ENCODE results near the gene CADM2.

The CADM2 gene

DNA sequence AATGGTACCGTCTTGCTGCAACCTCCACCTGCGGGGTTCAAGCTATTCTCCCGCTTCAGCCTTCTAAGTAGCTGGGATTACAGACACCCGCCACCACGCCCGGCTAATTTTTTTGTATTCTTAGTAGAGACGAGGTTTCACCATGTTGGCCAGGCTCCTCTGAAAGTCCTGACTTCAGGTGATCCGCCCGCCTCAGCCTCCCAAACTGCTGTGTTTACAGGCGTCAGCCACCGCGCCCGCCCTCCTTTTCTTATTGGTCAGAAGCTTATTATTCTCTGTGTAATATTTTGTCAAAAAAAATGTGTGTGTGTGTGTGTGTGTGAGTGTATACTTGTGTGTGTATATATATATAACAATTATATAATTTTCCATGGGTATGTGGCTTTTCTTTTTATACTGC is 425.6 kb downstream of the CADM2 start:
- H3K27ac ChIP-seq: no peak overlapping the region
- TF ChIP-seq, protein P1, sequence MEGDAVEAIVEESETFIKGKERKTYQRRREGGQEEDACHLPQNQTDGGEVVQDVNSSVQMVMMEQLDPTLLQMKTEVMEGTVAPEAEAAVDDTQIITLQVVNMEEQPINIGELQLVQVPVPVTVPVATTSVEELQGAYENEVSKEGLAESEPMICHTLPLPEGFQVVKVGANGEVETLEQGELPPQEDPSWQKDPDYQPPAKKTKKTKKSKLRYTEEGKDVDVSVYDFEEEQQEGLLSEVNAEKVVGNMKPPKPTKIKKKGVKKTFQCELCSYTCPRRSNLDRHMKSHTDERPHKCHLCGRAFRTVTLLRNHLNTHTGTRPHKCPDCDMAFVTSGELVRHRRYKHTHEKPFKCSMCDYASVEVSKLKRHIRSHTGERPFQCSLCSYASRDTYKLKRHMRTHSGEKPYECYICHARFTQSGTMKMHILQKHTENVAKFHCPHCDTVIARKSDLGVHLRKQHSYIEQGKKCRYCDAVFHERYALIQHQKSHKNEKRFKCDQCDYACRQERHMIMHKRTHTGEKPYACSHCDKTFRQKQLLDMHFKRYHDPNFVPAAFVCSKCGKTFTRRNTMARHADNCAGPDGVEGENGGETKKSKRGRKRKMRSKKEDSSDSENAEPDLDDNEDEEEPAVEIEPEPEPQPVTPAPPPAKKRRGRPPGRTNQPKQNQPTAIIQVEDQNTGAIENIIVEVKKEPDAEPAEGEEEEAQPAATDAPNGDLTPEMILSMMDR (IDR thresholded peaks at IDR 0.05): no peak
- TF ChIP-seq ZFX (IDR thresholded peaks at IDR 0.05; ENCODE audit: borderline replicate concordance): no peak

DNA sequence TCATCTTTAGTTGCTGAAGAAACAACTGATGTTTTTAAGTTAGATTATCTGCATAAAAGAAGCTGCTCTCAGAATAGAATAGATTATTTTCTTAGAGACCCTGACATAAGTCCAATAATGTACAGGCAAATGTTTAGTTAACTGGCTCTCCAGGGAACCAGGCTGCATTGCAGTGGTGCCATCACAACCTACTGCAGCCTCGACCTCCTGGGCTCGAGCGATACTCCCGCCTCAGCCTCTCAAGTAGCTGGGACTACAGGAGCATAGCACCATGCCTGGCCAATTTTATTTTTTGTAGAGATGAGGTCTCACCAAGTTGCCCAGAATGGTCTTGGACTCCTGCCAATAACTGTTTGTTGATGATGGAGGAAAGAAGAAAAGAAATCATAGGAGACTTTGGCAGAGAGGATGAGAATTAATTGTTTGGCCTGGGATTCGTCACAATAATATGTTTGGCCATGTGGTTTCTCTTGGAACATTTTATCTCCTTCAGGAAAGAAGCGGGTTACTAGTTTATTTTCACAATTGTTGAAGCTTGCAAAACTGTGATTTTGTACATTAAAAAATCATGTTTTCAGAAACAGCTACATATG is 429.2 kb downstream of the CADM2 start:
- TF ChIP-seq ZFX (IDR thresholded peaks at IDR 0.05; ENCODE audit: borderline replicate concordance): no peak
- TF ChIP-seq, protein P1 (IDR thresholded peaks at IDR 0.05): no peak
- H3K27ac ChIP-seq: no peak overlapping the region

DNA sequence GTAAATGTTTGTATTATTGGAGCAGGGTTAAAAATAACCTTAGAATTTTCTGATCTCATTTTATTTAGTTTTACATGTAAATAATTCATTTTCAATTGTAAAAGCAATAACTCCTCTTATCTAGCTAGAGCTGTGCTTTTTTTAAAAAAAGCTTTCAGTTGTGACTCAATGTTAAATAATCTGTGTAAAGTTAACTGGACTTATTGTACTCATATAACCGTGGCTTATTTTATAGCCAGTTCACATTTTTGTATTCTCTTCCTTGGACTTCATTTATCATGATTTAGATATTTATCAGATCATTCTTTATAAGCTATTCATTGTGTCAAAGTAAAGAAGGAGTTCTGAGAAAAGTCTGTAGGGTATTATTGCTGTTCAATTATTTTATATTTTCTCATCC is 435.6 kb downstream of the CADM2 start:
- H3K27ac ChIP-seq: no peak overlapping the region
- TF ChIP-seq, protein P1 (IDR thresholded peaks at IDR 0.05): no peak
- TF ChIP-seq ZFX (IDR thresholded peaks at IDR 0.05; ENCODE audit: borderline replicate concordance): no peak

DNA sequence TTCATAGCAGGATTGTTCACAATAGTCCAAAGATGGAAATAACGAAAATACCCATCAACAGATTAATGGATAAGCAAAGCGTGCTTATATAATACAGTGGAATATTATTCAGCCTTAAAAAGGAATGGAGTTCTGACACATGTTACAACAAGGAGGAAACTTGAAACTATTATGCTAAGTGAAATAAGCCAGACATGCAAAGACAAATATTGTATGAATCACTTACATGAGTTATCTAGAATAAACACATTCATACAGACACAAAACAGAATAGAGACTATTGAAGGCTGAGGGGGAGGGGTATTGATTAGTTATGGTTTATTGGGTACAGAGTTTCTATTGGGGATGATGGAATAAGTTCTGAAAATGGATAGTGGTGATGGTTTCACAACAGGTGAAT is 438.6 kb downstream of the CADM2 start:
- TF ChIP-seq ZFX (IDR thresholded peaks at IDR 0.05; ENCODE audit: borderline replicate concordance): no peak
- TF ChIP-seq, protein P1 (IDR thresholded peaks at IDR 0.05): no peak
- H3K27ac ChIP-seq: no peak overlapping the region

DNA sequence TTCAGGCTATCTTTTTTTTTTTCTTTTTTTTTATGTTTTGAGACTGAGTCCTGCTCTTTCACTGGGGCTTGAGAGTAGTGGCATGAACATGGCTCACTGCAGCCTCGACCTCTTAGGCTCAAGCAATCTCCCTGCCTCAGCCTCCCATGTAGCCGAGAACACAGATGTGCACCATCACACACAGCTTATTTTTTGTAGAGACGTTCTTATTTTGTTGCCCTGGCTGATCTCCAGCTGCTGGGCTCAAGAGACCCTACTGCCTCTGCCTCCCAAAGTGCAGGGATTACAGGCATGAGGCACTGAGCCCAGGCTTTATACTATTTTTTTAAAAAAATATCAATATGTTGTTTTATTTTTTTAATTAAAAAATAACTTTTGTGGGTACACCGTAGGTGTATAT is 467.3 kb downstream of the CADM2 start:
- TF ChIP-seq, protein P1 (IDR thresholded peaks at IDR 0.05): no peak
- no peak for TF ChIP-seq ZFX (IDR thresholded peaks at IDR 0.05; ENCODE audit: borderline replicate concordance)
- H3K27ac ChIP-seq: no peak overlapping the region

DNA sequence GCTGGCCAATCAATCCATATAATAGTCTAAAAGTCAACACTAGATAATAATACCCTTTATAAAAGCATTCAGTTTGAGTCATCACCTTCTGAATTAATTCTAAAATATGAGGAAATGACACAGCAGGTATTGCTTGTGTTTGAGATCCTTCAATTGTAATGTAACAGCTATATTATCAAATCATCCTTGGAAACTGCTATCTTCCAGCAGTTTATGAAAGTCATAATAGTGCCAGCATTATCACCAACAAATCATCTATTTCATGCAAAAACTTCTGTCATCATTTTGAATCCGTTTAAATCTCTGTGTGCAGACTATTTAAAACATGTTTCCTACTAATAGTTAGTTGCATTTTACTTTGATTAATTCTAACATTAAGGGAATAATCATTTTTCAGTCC is 468.7 kb downstream of the CADM2 start:
- TF ChIP-seq, protein P1 (IDR thresholded peaks at IDR 0.05): no peak
- no peak for TF ChIP-seq ZFX (IDR thresholded peaks at IDR 0.05; ENCODE audit: borderline replicate concordance)
- H3K27ac ChIP-seq: no peak overlapping the region

DNA sequence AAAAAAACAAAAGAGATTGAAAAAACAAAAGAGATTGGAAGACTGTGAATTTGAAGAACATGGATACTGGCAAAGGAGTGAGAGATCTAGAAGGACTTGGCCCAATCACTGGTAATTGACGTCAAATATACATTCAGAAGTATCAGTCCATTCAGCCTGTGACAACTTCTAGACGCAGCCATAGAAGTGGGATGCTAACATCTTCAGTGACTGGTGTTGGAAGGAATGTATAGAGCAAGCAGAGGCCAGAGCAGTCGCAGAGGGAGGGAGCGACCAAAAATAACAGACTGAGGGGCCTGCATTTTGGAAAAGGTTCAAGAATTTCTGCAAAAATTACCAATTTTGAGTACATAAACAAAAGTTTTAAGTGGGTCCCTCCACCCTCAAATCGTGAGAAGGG is 473.3 kb downstream of the CADM2 start:
- TF ChIP-seq, protein P1 (IDR thresholded peaks at IDR 0.05): no peak
- no peak for TF ChIP-seq ZFX (IDR thresholded peaks at IDR 0.05; ENCODE audit: borderline replicate concordance)
- no peak overlapping the region for H3K27ac ChIP-seq
